Measurements from ENCODE around the gene LRRC8B. TPM values are rescaled to one million over a fixed set of nuclear protein-coding genes. Genes with fewer than 3 reads are reported as not detected.

The LRRC8B gene
- polyA plus RNA-seq, 1 of the 3 experiments (the other 2 are of a cell fraction), result 3.7 TPM

GRCh38 chr1:89633800-89634625, 109.4 kb downstream of the LRRC8B start:
- H3K9ac ChIP-seq, result peak overlapping the region; percentile 80
- WGBS (ENCODE audit: low lambda C conversion rate), result 13% methylated on average over 31 of the region's 32 CpGs
- no peaks in the 10 kb centered on the region for H3K27me3 ChIP-seq (ENCODE audit: insufficient read depth)
- H3K4me2 ChIP-seq, result peak overlapping the region; percentile 90
- no peaks in the 10 kb centered on the region for H3K36me3 ChIP-seq (replicated peaks in 1 of 2; ENCODE audit: control insufficient read depth in 1 of 2, insufficient read depth in 2 of 2, low read length in 1 of 2)
- H3K9me2 ChIP-seq, result no peaks in the 10 kb centered on the region
- H3K4me3 ChIP-seq (ENCODE audit: low read depth in 2 of 2, low read length in 1 of 2), result peak overlapping the region; percentile 95
- peak; percentile 39 for DNase-seq
- TF ChIP-seq CHD2 (IDR thresholded peaks at IDR 0.05; ENCODE audit: low read length, partially characterized antibody), result no peak
- TF ChIP-seq FOXM1 (IDR thresholded peaks at IDR 0.05; ENCODE audit: low read depth), result no peak
- no peak for TF ChIP-seq RFX5 (IDR thresholded peaks at IDR 0.05; ENCODE audit: low read length)
- no peak for TF ChIP-seq FOSL2 (IDR thresholded peaks at IDR 0.05; ENCODE audit: borderline replicate concordance, low read depth)
- ChIA-PET POLR2A (interaction anchor here (2.5 kb wide), 1 partner anchor 129 kb away, joined by 20 read pairs; no protein-coding TSS in a partner anchor), CTCF (interaction anchor here (0.5 to 15.3 kb wide), 9 partner anchors 17 to 171 kb away, joined by 3 to 265 read pairs (median 4); no protein-coding TSS in a partner anchor)
- peaks cover 46% of the 10 kb centered on the region for H3K79me2 ChIP-seq (ENCODE audit: insufficient read depth)
- peak overlapping the region; percentile 92 for H2AFZ ChIP-seq (ENCODE audit: low read depth)
- no peaks in the 10 kb centered on the region for H3K9me3 ChIP-seq
- peaks cover 12% of the 10 kb centered on the region in 2 experiments for H3K4me1 ChIP-seq (ENCODE audit: control insufficient read depth in 1 of 2, insufficient read depth in 2 of 2, low read depth in 1 of 2, low read length in 1 of 2)
- H3K27ac ChIP-seq (ENCODE audit: low read depth in 2 of 2, low read length in 1 of 2), result peak overlapping the region; percentile 65 to 88
- H3F3A ChIP-seq (replicated peaks; ENCODE audit: insufficient read depth), result peaks cover 26% of the 10 kb centered on the region
- no peaks in the 10 kb centered on the region for H4K20me1 ChIP-seq (ENCODE audit: insufficient read depth)

- H3K9me3 ChIP-seq, result no peaks in the 10 kb centered on the region
- H3K4me3 ChIP-seq (ENCODE audit: low read depth in 2 of 2, low read length in 1 of 2), result peak overlapping the region; percentile 24 to 48; a peak in 3 of 4 replicates
- peak overlapping the region; percentile 90 for H3K4me2 ChIP-seq
- peak overlapping the region; percentile 49; the same call in 1 of the 2 replicates for H3K9ac ChIP-seq
- H3F3A ChIP-seq (replicated peaks; ENCODE audit: insufficient read depth), result peaks cover 26% of the 10 kb centered on the region
- no peaks in the 10 kb centered on the region for H3K36me3 ChIP-seq (replicated peaks in 1 of 2; ENCODE audit: control insufficient read depth in 1 of 2, insufficient read depth in 2 of 2, low read length in 1 of 2)
- peaks cover 15 to 16% of the 10 kb centered on the region in 2 experiments for H3K4me1 ChIP-seq (ENCODE audit: control insufficient read depth in 1 of 2, insufficient read depth in 2 of 2, low read depth in 1 of 2, low read length in 1 of 2)
- H4K20me1 ChIP-seq (ENCODE audit: insufficient read depth), result no peaks in the 10 kb centered on the region
- peak overlapping the region; percentile 28 to 92 for H3K27ac ChIP-seq (ENCODE audit: low read depth in 2 of 2, low read length in 1 of 2)
- no peak for TF ChIP-seq RFX5 (IDR thresholded peaks at IDR 0.05; ENCODE audit: low read length)
- TF ChIP-seq TAF1 (IDR thresholded peaks at IDR 0.05; ENCODE audit: borderline replicate concordance, low read depth, low read length), result no peak
- TF ChIP-seq EP300 (IDR thresholded peaks at IDR 0.05; ENCODE audit: borderline replicate concordance in 1 of 2, low read depth in 1 of 2, low read length in 1 of 2), result peak in 1 of 2 experiments; percentile 50; a peak in 2 of 4 replicates
- TF ChIP-seq PBX3 (IDR thresholded peaks at IDR 0.05), result peak; percentile 45
- peak; percentile 50; the same call in 1 of the 2 replicates for TF ChIP-seq TEAD4 (IDR thresholded peaks at IDR 0.05; ENCODE audit: borderline replicate concordance, insufficient read depth)
- peak; percentile 92 for TF ChIP-seq FOSL2 (IDR thresholded peaks at IDR 0.05; ENCODE audit: borderline replicate concordance, low read depth)
- peak; percentile 50 for TF ChIP-seq TCF12 (IDR thresholded peaks at IDR 0.05)
- TF ChIP-seq JUND (IDR thresholded peaks at IDR 0.05), result peak; percentile 92
- no peaks in the 10 kb centered on the region for H3K9me2 ChIP-seq
- H2AFZ ChIP-seq (ENCODE audit: low read depth), result no peak overlapping the region
- WGBS (ENCODE audit: low lambda C conversion rate), result 22% methylated on average over 6 of the region's 6 CpGs
- H3K27me3 ChIP-seq (ENCODE audit: insufficient read depth), result no peaks in the 10 kb centered on the region
- peaks cover 67% of the 10 kb centered on the region for H3K79me2 ChIP-seq (ENCODE audit: insufficient read depth)
- CTCF ChIA-PET, result interaction anchor here (0.9 to 15.3 kb wide), 10 partner anchors 7 to 152 kb away, joined by 3 to 265 read pairs (median 3); no protein-coding TSS in a partner anchor
- POLR2A ChIA-PET, result no interaction called here
- no peak for DNase-seq
Measured at GRCh38 chr1:89635825-89636815, 111.5 kb downstream of the LRRC8B start.
